IPS DF 6.9 (cell line): ENCODE data around the gene RB1.

Experiments
- DNase-seq: peaks from one replicate; pipeline ENCODE4 v3.0.0-alpha.2; 2013; ENCODE audit warnings: low read depth, low spot score
- H3K27ac ChIP-seq: one replicate; pipeline ENCODE4 v1.5.1; 2013; ENCODE audit warnings: low read length, control low read depth
- H3K27me3 ChIP-seq: 2 replicates; pipeline ENCODE4 v1.6.1; 2013; ENCODE audit warnings: mild to moderate bottlenecking, low read length; ENCODE audit not compliant: control insufficient read depth, insufficient read depth
- H3K36me3 ChIP-seq: 2 replicates; pipeline ENCODE4 v1.6.1; 2013; ENCODE audit warnings: low read length; ENCODE audit not compliant: control insufficient read depth, insufficient read depth
- H3K4me1 ChIP-seq: 2 replicates; pipeline ENCODE4 v1.6.1; 2013; ENCODE audit warnings: low read length; ENCODE audit not compliant: control insufficient read depth, insufficient read depth
- H3K4me3 ChIP-seq: 2 replicates; pipeline ENCODE4 v1.5.1; 2013; ENCODE audit warnings: mild to moderate bottlenecking, low read length
- H3K9me3 ChIP-seq: 2 replicates; pipeline ENCODE4 v1.6.1; 2013; ENCODE audit warnings: low read length, inconsistent platforms; ENCODE audit not compliant: control insufficient read depth, insufficient read depth
- WGBS: extraction: QIAGEN DNeasy Blood & Tissue Kit; methylation state at CpG from one replicate; pipeline ENCODE4 v1.1.7; 2013; ENCODE audit warnings: mixed read lengths, missing lambda C conversion rate; ENCODE audit not compliant: insufficient read length, insufficient coverage; 5-methylcytosine and 5-hydroxymethylcytosine counted together

RB1 gene

DNA sequence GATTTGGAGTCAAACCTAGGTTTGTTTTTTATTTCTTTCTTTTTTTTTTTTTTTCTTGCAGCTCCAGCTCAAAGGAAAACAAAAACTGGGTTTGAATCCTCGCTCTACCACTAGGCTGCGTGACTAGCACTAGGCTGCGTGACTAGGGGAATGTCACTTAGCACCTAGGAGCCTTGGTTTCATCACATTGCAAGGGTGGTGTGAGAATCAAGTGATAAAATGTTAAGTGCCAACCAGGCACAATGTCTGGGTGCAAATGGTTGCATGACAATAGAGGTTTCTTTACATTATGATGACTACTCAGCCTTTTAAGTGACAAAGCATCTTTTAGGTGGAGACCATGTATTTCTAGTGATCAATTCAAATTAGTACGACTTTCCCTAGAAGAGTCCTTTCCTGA, 201.5 kb downstream of the RB1 start:
- H3K27me3 ChIP-seq = no peaks in the 10 kb centered on the region
- DNase-seq = no peak
- no CpG with 5 or more reads among the region's 4 CpGs for WGBS
- H3K27ac ChIP-seq = no peak overlapping the region
- H3K4me3 ChIP-seq = no peak overlapping the region
- no peaks in the 10 kb centered on the region for H3K4me1 ChIP-seq
- no peaks in the 10 kb centered on the region for H3K36me3 ChIP-seq
- H3K9me3 ChIP-seq = no peaks in the 10 kb centered on the region

- no peak for DNase-seq
- H3K4me3 ChIP-seq = no peak overlapping the region
Measured at GRCh38 chr13:48505597-48506091, 202.1 kb downstream of the RB1 start.

GRCh38 chr13:48506092-48506701, 202.6 kb downstream of the RB1 start:
- H3K27me3 ChIP-seq = no peaks in the 10 kb centered on the region
- no peak overlapping the region for H3K27ac ChIP-seq
- DNase-seq = no peak
- no peak overlapping the region for H3K4me3 ChIP-seq
- no peaks in the 10 kb centered on the region for H3K4me1 ChIP-seq
- no CpG with 5 or more reads among the region's 14 CpGs for WGBS
- H3K36me3 ChIP-seq = no peaks in the 10 kb centered on the region
- H3K9me3 ChIP-seq = no peaks in the 10 kb centered on the region

More at GRCh38 chr13:48505597-48506091, 202.1 kb downstream of the RB1 start:
- H3K27ac ChIP-seq = no peak overlapping the region
- H3K9me3 ChIP-seq = no peaks in the 10 kb centered on the region
- H3K36me3 ChIP-seq = no peaks in the 10 kb centered on the region
- no peaks in the 10 kb centered on the region for H3K27me3 ChIP-seq
- WGBS = no CpG with 5 or more reads among the region's 11 CpGs
- H3K4me1 ChIP-seq = no peaks in the 10 kb centered on the region

DNA sequence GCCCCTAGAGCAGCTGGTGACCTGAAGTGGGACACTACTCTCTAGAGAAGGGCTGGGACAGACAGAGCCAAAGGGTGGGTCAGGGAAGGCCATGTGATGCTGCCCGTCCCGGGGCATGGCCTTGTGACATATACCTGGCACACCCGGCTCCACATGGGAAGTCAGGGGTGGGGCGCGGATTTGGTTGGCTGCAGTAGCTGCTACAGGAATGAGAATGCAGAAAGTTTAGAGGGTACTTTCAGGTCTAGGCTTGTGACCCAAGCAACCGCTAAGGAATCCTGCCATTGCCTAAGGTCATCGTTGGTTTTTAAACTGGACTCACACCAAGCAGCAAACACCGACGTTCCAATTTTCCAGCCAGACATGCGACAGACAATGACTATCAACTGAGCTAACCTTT, 203.5 kb downstream of the RB1 start:
- DNase-seq = no peak
- H3K4me1 ChIP-seq = no peaks in the 10 kb centered on the region
- H3K9me3 ChIP-seq = no peaks in the 10 kb centered on the region
- no peak overlapping the region for H3K27ac ChIP-seq
- no peak overlapping the region for H3K4me3 ChIP-seq
- WGBS = no CpG with 5 or more reads among the region's 10 CpGs
- H3K27me3 ChIP-seq = no peaks in the 10 kb centered on the region
- H3K36me3 ChIP-seq = peaks cover 3% of the 10 kb centered on the region; the same call in 1 of the 2 replicates

GRCh38 chr13:48508011-48508410, 204.5 kb downstream of the RB1 start:
- no peak for DNase-seq
- H3K4me3 ChIP-seq = no peak overlapping the region
- no peaks in the 10 kb centered on the region for H3K4me1 ChIP-seq
- H3K9me3 ChIP-seq = no peaks in the 10 kb centered on the region
- H3K27ac ChIP-seq = no peak overlapping the region
- H3K27me3 ChIP-seq = no peaks in the 10 kb centered on the region
- peaks cover 3% of the 10 kb centered on the region; the same call in 1 of the 2 replicates for H3K36me3 ChIP-seq
- WGBS = no CpG with 5 or more reads among the region's 6 CpGs

GRCh38 chr13:48510698-48511097, 207.1 kb downstream of the RB1 start:
- Histone ChIP-seq H3K36me3 (peaks cover 3% of the 10 kb centered on the region; the same call in 1 of the 2 replicates), H3K9me3 (no peaks in the 10 kb centered on the region), H3K27ac (no peak overlapping the region), H3K27me3 (no peaks in the 10 kb centered on the region), H3K4me1 (no peaks in the 10 kb centered on the region), H3K4me3 (no peak overlapping the region)
- no peak for DNase-seq
- no CpG with 5 or more reads among the region's 5 CpGs for WGBS

DNA sequence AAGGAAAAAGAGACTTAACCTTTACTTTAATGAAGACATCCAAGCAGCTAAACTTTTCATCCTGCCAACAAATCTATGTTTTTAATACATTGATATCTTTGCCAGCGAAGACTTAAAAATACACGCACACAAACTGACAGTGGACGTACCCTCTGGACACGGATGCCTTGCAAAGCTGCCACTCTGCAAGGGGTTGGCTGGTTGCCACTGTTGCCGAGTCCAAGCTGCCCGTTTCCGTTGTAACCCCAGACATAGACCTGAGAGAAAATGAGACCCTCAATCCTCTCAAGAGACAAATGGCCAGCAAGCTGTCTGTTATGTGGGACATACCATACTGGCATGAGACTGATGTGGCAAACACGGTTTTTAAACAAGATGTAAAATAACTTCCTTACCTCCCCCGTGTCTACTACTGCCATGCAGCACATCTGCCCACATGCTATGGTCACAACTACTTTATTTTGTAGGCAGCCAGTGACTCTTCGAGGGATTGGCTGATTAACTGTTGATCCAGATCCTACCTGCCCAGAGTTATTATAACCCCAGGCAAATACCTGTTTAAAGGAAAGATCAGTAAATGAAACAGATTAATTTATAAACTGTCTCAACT, 208.2 kb downstream of the RB1 start:
- no peak for DNase-seq
- no peaks in the 10 kb centered on the region for H3K4me1 ChIP-seq
- H3K36me3 ChIP-seq = peaks cover 3% of the 10 kb centered on the region; the same call in 1 of the 2 replicates
- WGBS = no CpG with 5 or more reads among the region's 10 CpGs
- no peak overlapping the region for H3K27ac ChIP-seq
- no peaks in the 10 kb centered on the region for H3K27me3 ChIP-seq
- H3K9me3 ChIP-seq = no peaks in the 10 kb centered on the region
- no peak overlapping the region for H3K4me3 ChIP-seq

DNA sequence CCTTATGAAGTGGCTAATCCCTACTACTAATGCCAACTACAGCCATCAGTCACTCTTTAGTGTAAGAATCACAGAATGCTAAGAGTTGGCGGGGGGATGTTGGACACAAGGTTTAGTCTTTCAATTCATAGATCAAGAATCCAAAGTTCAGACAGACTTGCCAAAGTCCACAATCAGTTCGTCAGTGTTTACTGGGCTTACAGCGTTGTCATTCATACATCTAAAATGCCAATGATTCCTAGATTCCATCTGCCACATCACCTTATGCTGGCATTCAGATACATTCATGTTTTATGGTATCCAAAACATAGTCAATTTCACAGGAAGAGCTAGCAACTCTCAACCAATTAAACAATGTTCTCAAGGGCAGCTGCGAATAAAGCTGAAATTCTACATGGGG, 211.2 kb downstream of the RB1 start:
- no peaks in the 10 kb centered on the region for H3K9me3 ChIP-seq
- no CpG with 5 or more reads among the region's 4 CpGs for WGBS

DNA sequence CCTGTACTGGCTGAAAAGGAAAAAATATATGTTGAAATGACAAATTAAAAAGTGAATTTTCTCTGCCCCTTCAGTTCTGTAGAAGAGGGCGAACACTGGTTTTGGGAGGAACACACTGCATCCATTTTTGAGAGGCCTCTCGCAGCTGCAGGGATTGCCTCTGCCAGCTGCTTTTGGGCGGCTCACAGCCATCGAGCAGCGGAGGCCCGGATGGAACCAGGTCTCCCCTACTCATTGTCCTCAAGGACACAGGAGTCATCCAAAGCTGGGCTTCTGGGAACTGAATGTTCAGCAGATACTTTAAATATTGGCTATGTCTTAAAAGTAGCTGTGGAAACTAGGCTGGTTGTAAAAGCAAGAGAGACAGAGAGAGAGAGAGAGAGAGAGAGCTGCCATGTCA, 212.2 kb downstream of the RB1 start:
- Histone ChIP-seq H3K4me3 (no peak overlapping the region), H3K9me3 (no peaks in the 10 kb centered on the region), H3K27me3 (no peaks in the 10 kb centered on the region), H3K36me3 (peaks cover 3% of the 10 kb centered on the region; the same call in 1 of the 2 replicates), H3K4me1 (no peaks in the 10 kb centered on the region), H3K27ac (no peak overlapping the region)
- no peak for DNase-seq
- WGBS = no CpG with 5 or more reads among the region's 6 CpGs

More for the DNA sequence above, 211.2 kb downstream of the RB1 start:
- Histone ChIP-seq H3K4me3 (no peak overlapping the region), H3K27ac (no peak overlapping the region), H3K4me1 (no peaks in the 10 kb centered on the region), H3K27me3 (no peaks in the 10 kb centered on the region), H3K36me3 (peaks cover 3% of the 10 kb centered on the region; the same call in 1 of the 2 replicates)
- no peak for DNase-seq

DNA sequence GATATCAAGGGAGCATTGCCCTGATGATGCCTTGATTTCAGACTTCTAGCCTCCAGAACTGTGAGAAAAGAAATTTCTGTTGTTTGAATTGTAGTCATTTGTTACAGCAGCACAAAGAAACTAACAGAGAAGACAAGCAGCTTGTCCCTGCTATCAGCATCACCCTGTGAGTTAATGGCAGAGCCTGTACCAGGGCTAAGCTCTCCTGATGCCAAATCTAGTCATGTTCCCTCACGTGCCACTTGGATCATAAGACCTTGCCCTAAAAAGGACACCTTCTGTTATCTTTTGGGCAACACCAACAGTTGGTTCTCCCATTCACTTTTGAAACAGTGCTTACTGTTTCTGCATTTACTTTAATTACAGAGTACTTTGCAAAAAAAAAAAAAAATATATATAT, 214.5 kb downstream of the RB1 start:
- H3K4me3 ChIP-seq = no peak overlapping the region
- WGBS = no CpG with 5 or more reads among the region's 1 CpG
- H3K9me3 ChIP-seq = no peaks in the 10 kb centered on the region
- H3K27ac ChIP-seq = no peak overlapping the region
- DNase-seq = no peak
- H3K4me1 ChIP-seq = no peaks in the 10 kb centered on the region
- H3K36me3 ChIP-seq = no peaks in the 10 kb centered on the region
- H3K27me3 ChIP-seq = no peaks in the 10 kb centered on the region

DNA sequence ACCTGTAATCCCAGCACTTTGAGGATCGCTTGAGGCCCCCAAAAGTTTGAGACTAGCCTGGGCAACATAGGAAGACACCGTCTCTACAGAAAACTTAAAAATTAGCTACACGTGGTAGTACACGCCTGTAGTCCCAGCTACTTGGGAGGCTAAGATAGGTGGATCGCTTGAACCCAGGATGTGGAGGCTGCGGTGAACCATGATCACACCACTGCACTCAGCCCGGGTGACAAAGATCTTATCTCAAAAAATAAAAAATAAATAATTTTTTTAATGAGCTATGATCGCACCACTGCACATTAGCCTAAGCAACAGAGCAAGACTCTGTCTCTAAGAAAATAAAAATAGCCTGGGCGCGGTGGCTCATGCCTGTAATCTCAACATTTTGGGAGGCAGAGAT, 222.7 kb downstream of the RB1 start:
- Histone ChIP-seq H3K27ac (no peak overlapping the region), H3K4me1 (no peaks in the 10 kb centered on the region), H3K27me3 (no peaks in the 10 kb centered on the region), H3K36me3 (no peaks in the 10 kb centered on the region), H3K9me3 (no peaks in the 10 kb centered on the region), H3K4me3 (no peak overlapping the region)
- no peak for DNase-seq
- WGBS = no CpG with 5 or more reads among the region's 10 CpGs
